BLaER1 treated with 17β-estradiol and CSF1 and Interleukin-3, amounts not matched to agents 10 nM and 100 nM (cell line): ENCODE results near the gene ERBB4.

Experiments
- H3K27ac ChIP-seq, 11 experiments: shearing (Covaris generic); formaldehyde crosslinking; 2 replicates each; pipeline ENCODE4 v1.8.1; 2022
- H3K27me3 ChIP-seq, 11 experiments: shearing (Covaris generic); formaldehyde crosslinking; 2 replicates each; pipeline ENCODE4 v1.8.1; 2022
- H3K36me3 ChIP-seq, 11 experiments: shearing (Covaris generic); formaldehyde crosslinking; 2 replicates each; pipeline ENCODE4 v1.8.1; 2022
- H3K4me1 ChIP-seq, 10 experiments: shearing (Covaris generic); formaldehyde crosslinking; 2 replicates each; pipeline ENCODE4 v1.8.1; 2022
- H3K4me2 ChIP-seq, 11 experiments: shearing (Covaris generic); formaldehyde crosslinking; 2 replicates each; pipeline ENCODE4 v1.8.1; 2022
- H3K4me3 ChIP-seq, 10 experiments: shearing (Covaris generic); formaldehyde crosslinking; 2 replicates each; pipeline ENCODE4 v1.8.1; 2022
- H3K9ac ChIP-seq, 11 experiments: shearing (Covaris generic); formaldehyde crosslinking; 2 replicates each; pipeline ENCODE4 v1.8.1; 2022
- H3K9me3 ChIP-seq, 11 experiments: shearing (Covaris generic); formaldehyde crosslinking; replicated peaks in 1 of 11; 2 replicates each; pipeline ENCODE4 v1.8.1; 2022
- H4K20me1 ChIP-seq, 11 experiments: shearing (Covaris generic); formaldehyde crosslinking; 2 replicates each; pipeline ENCODE4 v1.8.1; 2022
- Cebpa-rat ChIP-seq, 11 experiments: shearing (Covaris generic); IDR thresholded peaks; 2 replicates each; pipeline ENCODE4 v1.8.1; 2022

The ERBB4 gene

GRCh38 chr2:211329882-211330281 is 1208.7 kb downstream of the ERBB4 start:
- no peak overlapping the region for H3K9ac ChIP-seq
- no peak overlapping the region for H3K4me2 ChIP-seq
- H3K4me3 ChIP-seq, result no peak overlapping the region
- no peak overlapping the region for H3K27ac ChIP-seq
- H4K20me1 ChIP-seq, result no peaks in the 10 kb centered on the region
- no peaks in the 10 kb centered on the region for H3K27me3 ChIP-seq
- no peaks in the 10 kb centered on the region for H3K36me3 ChIP-seq
- TF ChIP-seq Cebpa-rat (IDR thresholded peaks at IDR 0.05), result no peak
- no peaks in the 10 kb centered on the region for H3K9me3 ChIP-seq
- peaks cover 0 to 6% (median 0%) of the 10 kb centered on the region in 10 experiments; a peak in 2 of 20 replicates for H3K4me1 ChIP-seq

- H3K9ac ChIP-seq, result no peak overlapping the region
- TF ChIP-seq Cebpa-rat (IDR thresholded peaks at IDR 0.05), result no peak
- H3K9me3 ChIP-seq, result no peaks in the 10 kb centered on the region
- H3K4me2 ChIP-seq, result no peak overlapping the region
- H3K4me1 ChIP-seq, result peaks cover 0 to 6% (median 0%) of the 10 kb centered on the region in 10 experiments; a peak in 2 of 20 replicates
- no peak overlapping the region for H3K4me3 ChIP-seq
- no peaks in the 10 kb centered on the region for H4K20me1 ChIP-seq
- H3K27me3 ChIP-seq, result no peaks in the 10 kb centered on the region
- H3K27ac ChIP-seq, result no peak overlapping the region
- H3K36me3 ChIP-seq, result no peaks in the 10 kb centered on the region
These were observed 1209.2 kb downstream of the ERBB4 start for GRCh38 chr2:211329421-211329820.

DNA sequence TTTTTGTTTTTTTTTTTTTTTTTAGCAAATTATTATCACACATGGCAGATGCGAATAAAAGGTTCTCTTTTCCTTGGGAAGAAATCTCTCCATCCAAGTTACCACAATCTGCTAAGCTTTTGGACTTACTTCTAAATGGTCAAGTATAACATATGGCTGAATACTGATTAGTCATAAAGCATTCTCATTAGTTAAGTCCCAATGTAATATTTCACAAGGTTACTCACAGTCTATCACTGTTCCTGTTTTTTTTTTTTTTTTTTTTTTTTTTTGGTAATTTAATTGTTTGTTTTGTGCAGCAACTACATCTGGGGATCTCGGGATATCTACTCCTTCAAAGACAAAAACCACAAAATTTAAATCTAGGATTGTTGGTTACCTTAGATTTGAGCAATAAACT is 1210.5 kb downstream of the ERBB4 start:
- TF ChIP-seq Cebpa-rat (IDR thresholded peaks at IDR 0.05), result no peak
- H3K4me2 ChIP-seq, result no peak overlapping the region
- no peaks in the 10 kb centered on the region for H4K20me1 ChIP-seq
- no peaks in the 10 kb centered on the region; a peak in 1 of 22 replicates for H3K9me3 ChIP-seq
- H3K9ac ChIP-seq, result no peak overlapping the region
- no peaks in the 10 kb centered on the region for H3K36me3 ChIP-seq
- H3K27me3 ChIP-seq, result no peaks in the 10 kb centered on the region
- no peaks in the 10 kb centered on the region for H3K4me1 ChIP-seq
- no peak overlapping the region for H3K4me3 ChIP-seq
- no peak overlapping the region for H3K27ac ChIP-seq
